IPS DF 6.9 (cell line): Measurements from ENCODE around the gene SLC1A3.
A peak's percentile ranks its signal among the peaks of the same experiment; 100 is the strongest.

Source experiments
- DNase-seq: peaks from one replicate; pipeline ENCODE4 v3.0.0-alpha.2; 2013; ENCODE audit warnings: low read depth, low spot score
- H3K27ac ChIP-seq: one replicate; pipeline ENCODE4 v1.5.1; 2013; ENCODE audit warnings: low read length, control low read depth
- H3K27me3 ChIP-seq: 2 replicates; pipeline ENCODE4 v1.6.1; 2013; ENCODE audit warnings: mild to moderate bottlenecking, low read length; ENCODE audit not compliant: control insufficient read depth, insufficient read depth
- H3K36me3 ChIP-seq: 2 replicates; pipeline ENCODE4 v1.6.1; 2013; ENCODE audit warnings: low read length; ENCODE audit not compliant: control insufficient read depth, insufficient read depth
- H3K4me1 ChIP-seq: 2 replicates; pipeline ENCODE4 v1.6.1; 2013; ENCODE audit warnings: low read length; ENCODE audit not compliant: control insufficient read depth, insufficient read depth
- H3K4me3 ChIP-seq: 2 replicates; pipeline ENCODE4 v1.5.1; 2013; ENCODE audit warnings: mild to moderate bottlenecking, low read length
- H3K9me3 ChIP-seq: 2 replicates; pipeline ENCODE4 v1.6.1; 2013; ENCODE audit warnings: low read length, inconsistent platforms; ENCODE audit not compliant: control insufficient read depth, insufficient read depth
- WGBS: extraction: QIAGEN DNeasy Blood & Tissue Kit; methylation state at CpG from one replicate; pipeline ENCODE4 v1.1.7; 2013; ENCODE audit warnings: mixed read lengths, missing lambda C conversion rate; ENCODE audit not compliant: insufficient read length, insufficient coverage; 5-methylcytosine and 5-hydroxymethylcytosine counted together

SLC1A3 gene

GRCh38 chr5:36599986-36600779 is 6.2 kb upstream of the SLC1A3 start:
- no CpG with 5 or more reads among the region's 6 CpGs for WGBS
- no peaks in the 10 kb centered on the region for H3K27me3 ChIP-seq
- no peaks in the 10 kb centered on the region for H3K36me3 ChIP-seq
- H3K4me1 ChIP-seq: peaks cover 1% of the 10 kb centered on the region; the same call in 1 of the 2 replicates
- H3K4me3 ChIP-seq: no peak overlapping the region
- no peak for DNase-seq
- no peak overlapping the region for H3K27ac ChIP-seq
- H3K9me3 ChIP-seq: no peaks in the 10 kb centered on the region

DNA sequence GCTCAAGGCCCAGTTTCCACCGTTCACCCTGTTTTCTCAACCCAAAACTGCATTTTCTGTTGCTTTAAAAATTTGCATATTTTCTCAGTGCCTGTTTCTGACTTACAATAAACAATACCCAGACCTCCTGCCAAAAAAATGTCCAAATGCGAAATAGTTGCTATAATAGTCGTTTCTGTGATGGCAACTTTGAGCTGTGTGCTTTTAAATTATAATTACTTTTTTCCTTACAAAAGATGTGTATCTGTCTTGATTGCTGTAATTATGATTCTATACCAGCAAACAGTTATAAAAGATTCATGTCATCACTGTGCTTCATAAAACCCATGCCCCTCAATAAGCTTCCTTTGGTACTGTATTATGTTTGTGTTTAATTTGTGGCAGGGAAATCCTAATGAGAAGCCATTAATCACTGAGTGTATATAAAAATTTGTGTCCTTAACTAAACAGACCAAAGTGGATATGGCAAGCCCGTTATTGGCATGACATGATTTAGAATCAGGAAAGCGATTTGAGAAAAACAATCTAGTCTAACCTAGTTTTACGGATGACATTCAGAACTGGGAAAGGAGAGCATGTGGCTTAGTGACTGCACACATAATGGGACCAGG is 5.4 kb upstream of the SLC1A3 start:
- DNase-seq: no peak
- Histone ChIP-seq H3K27me3 (no peaks in the 10 kb centered on the region), H3K4me1 (peaks cover 1% of the 10 kb centered on the region; the same call in 1 of the 2 replicates), H3K9me3 (no peaks in the 10 kb centered on the region), H3K36me3 (no peaks in the 10 kb centered on the region), H3K4me3 (no peak overlapping the region), H3K27ac (no peak overlapping the region)
- no CpG with 5 or more reads among the region's 6 CpGs for WGBS

GRCh38 chr5:36602704-36603321 is 3.6 kb upstream of the SLC1A3 start:
- no peak for DNase-seq
- H3K36me3 ChIP-seq: no peaks in the 10 kb centered on the region
- no peaks in the 10 kb centered on the region for H3K9me3 ChIP-seq
- H3K4me3 ChIP-seq: no peak overlapping the region
- no CpG with 5 or more reads among the region's 5 CpGs for WGBS
- no peak overlapping the region for H3K27ac ChIP-seq
- no peaks in the 10 kb centered on the region for H3K27me3 ChIP-seq
- no peaks in the 10 kb centered on the region; the same call in 1 of the 2 replicates for H3K4me1 ChIP-seq

GRCh38 chr5:36605241-36605640 is 1.2 kb upstream of the SLC1A3 start:
- no peaks in the 10 kb centered on the region; the same call in 1 of the 2 replicates for H3K4me1 ChIP-seq
- no peak overlapping the region for H3K27ac ChIP-seq
- H3K4me3 ChIP-seq: no peak overlapping the region
- DNase-seq: no peak
- no peaks in the 10 kb centered on the region for H3K27me3 ChIP-seq
- H3K9me3 ChIP-seq: no peaks in the 10 kb centered on the region
- H3K36me3 ChIP-seq: no peaks in the 10 kb centered on the region

DNA sequence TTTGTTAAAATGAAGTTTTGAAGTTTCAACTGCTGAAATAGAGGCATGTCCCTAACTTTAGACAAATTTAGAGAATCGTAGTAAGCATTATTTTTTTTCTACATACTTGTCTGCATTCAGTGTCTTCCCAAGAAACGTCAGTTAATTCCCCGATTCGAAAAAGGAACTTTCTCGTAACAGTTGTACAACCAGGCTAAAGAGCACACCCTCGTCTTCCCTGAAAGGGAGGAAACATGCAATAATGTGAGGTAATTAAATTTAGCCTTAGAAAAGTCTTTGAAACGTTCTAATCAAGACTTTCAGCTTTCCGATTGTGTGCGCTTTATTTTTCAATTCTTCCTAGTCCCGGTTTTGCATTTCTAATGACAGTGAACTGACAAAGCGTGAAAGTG is 374 bp upstream of the SLC1A3 start:
- Histone ChIP-seq H3K4me3 (peak overlapping the region; percentile 64; the same call in 1 of the 2 replicates), H3K27me3 (no peaks in the 10 kb centered on the region), H3K9me3 (no peaks in the 10 kb centered on the region), H3K4me1 (no peaks in the 10 kb centered on the region; the same call in 1 of the 2 replicates), H3K27ac (no peak overlapping the region), H3K36me3 (no peaks in the 10 kb centered on the region)
- no CpG with 5 or more reads among the region's 11 CpGs for WGBS
- no peak for DNase-seq

DNA sequence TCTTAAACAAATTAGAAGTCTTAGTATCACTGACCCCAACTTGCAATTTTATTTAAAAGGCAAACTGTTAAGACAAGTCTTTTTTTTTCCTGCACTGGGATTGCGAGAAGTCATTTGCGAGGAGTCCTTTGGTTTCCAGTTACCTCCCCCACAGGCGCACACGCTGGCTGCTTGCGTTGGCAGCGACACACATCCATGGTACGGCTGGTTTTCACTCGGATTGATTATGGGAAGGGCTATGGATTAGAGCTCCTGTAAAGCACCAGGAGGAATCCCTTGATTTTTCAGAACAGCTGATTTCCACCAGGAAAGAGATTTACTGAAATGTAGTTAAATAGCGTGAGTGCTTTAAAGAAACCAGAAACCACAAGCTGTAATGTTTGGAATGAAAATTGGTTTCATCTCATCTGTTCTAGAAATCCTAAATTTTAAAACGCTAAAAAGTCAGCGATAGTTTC is 737 bp downstream of the SLC1A3 start:
- WGBS: no CpG with 5 or more reads among the region's 11 CpGs
- Histone ChIP-seq H3K4me3 (peak overlapping the region; percentile 64; the same call in 1 of the 2 replicates), H3K27ac (no peak overlapping the region), H3K36me3 (no peaks in the 10 kb centered on the region), H3K27me3 (no peaks in the 10 kb centered on the region), H3K4me1 (no peaks in the 10 kb centered on the region; the same call in 1 of the 2 replicates), H3K9me3 (no peaks in the 10 kb centered on the region)
- no peak for DNase-seq

DNA sequence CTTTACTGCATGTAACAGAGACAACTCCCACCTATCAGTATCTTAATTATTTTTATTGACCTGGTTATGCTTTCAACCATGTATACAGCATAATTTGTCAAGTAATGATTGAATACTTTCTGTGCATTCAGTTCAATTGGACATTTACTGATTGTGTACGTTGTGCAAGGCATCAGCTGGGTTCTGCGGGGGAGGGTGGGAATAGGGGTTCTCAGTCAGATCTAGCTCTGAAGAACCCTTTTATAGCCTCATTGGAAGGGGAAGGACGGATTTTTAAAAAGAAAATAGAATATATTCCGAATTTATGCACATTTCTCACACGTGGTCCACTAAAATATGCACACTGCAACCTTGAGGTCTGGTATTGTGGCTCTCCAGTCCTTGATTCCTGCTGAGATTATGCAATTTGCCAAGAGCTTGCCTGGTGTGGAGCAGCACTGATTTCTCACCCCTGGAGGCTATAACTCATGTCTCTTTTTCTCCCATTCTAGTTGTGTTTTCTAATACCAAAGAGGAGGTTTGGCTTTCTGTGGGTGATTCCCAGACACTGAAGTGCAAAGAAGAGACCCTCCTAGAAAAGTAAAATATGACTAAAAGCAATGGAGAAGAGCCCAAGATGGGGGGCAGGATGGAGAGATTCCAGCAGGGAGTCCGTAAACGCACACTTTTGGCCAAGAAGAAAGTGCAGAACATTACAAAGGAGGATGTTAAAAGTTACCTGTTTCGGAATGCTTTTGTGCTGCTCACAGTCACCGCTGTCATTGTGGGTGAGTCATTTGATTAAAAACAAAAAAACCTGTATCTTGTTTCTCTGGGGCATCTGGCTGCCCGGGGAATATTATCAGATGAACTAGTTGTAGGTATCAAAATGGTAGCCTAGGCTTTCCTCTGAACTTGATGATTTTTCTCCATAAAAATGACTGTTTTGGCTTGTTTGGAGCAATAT is 1.7 kb downstream of the SLC1A3 start:
- Histone ChIP-seq H3K4me3 (no peak overlapping the region), H3K9me3 (no peaks in the 10 kb centered on the region), H3K27ac (no peak overlapping the region), H3K4me1 (no peaks in the 10 kb centered on the region), H3K27me3 (no peaks in the 10 kb centered on the region), H3K36me3 (no peaks in the 10 kb centered on the region)
- no peak for DNase-seq
- WGBS: no CpG with 5 or more reads among the region's 10 CpGs

DNA sequence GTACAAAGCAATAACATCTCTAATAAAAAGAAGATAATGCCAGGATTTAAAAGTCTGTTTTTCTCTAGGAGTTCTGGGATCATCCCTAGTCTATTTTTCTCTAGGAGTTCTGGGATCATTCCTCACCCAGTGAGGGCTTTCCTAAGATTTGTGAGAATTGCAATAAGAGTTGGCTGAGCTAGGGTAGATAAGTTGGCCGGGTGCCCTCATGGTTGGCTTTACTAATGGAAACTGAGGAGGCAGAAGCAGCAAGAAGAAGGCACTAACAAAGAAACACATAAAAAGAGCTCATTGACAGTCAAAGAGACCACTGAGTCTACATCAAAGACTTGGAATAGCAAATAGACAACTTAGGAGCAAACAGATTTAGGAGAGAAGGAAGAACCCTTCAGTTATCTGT is 4.2 kb downstream of the SLC1A3 start:
- H3K27me3 ChIP-seq: no peaks in the 10 kb centered on the region
- H3K36me3 ChIP-seq: no peaks in the 10 kb centered on the region
- H3K27ac ChIP-seq: no peak overlapping the region
- no peak overlapping the region for H3K4me3 ChIP-seq
- DNase-seq: no peak
- no peaks in the 10 kb centered on the region for H3K9me3 ChIP-seq
- no CpG with 5 or more reads among the region's 1 CpG for WGBS
- H3K4me1 ChIP-seq: 0 out of 2 replicates have a peak, but pooled peaks cover 1% of the 10 kb centered on the region

DNA sequence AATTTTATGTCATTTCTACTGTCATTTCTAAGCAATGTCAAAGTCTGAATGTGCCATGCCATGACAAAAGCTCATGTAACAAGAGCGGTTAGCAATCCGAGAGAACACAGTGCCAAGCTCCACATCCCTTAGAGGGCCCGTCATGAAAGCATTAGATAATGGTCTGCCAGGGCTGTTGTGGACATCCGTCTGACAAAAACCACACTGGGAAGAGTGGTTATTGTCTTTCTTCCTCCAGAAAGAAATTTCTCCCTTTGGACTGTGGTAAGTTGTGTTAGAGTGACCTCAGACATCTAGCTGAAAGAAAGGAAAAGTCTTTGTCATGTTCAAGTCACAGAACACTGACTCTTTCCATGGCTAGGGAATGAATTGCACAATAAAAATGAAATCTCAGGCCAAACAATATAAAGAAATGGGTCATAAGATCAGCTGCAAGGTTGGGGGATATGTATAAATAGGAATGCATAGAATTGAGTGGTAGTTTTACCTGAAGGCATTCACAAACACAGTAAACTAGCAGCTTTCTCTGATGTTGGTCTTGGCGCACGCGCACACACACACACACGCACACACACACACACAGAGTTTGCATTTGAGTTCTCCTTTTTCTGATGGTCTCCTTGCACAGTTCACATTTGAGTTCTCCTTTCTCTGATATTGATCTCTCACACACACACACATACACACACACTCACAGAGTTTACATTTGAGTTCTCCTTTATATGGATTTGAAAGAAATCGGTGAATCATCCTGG is 5.3 kb downstream of the SLC1A3 start:
- Histone ChIP-seq H3K36me3 (no peaks in the 10 kb centered on the region), H3K9me3 (no peaks in the 10 kb centered on the region)

More for the DNA sequence above, 5.3 kb downstream of the SLC1A3 start:
- no CpG with 5 or more reads among the region's 9 CpGs for WGBS
- no peak for DNase-seq
- Histone ChIP-seq H3K27ac (no peak overlapping the region), H3K4me3 (no peak overlapping the region), H3K27me3 (no peaks in the 10 kb centered on the region), H3K4me1 (0 out of 2 replicates have a peak, but pooled peaks cover 1% of the 10 kb centered on the region)
